H9 (cell line): Measurements from ENCODE around the gene TMEM161A. TPM values are rescaled to one million over a fixed set of nuclear protein-coding genes. Genes with fewer than 3 reads are reported as not detected.

Source experiments
- DNase-seq: peaks from one replicate; pipeline ENCODE4 v3.0.0-alpha.2; 2017
- H2AFZ ChIP-seq: one replicate; pipeline ENCODE4 v1.6.1; 2013; ENCODE audit warnings: mild to moderate bottlenecking, low read length, control low read depth, moderate library complexity
- H2AK5ac ChIP-seq: 2 replicates; pipeline ENCODE4 v1.6.1; 2013; ENCODE audit warnings: low read length, control low read depth, mixed read lengths; ENCODE audit not compliant: insufficient read length
- H2BK120ac ChIP-seq: one replicate; pipeline ENCODE4 v1.6.1; 2013; ENCODE audit warnings: low read depth, mild to moderate bottlenecking, low read length, control low read depth, inconsistent platforms; ENCODE audit not compliant: poor library complexity, severe bottlenecking
- H2BK12ac ChIP-seq: 2 replicates; pipeline ENCODE4 v1.6.1; 2013; ENCODE audit warnings: low read length, control low read depth, mixed read lengths, low read depth; ENCODE audit not compliant: insufficient read length
- H2BK15ac ChIP-seq: 2 replicates; pipeline ENCODE4 v1.6.1; 2013; ENCODE audit warnings: low read depth, low read length, control low read depth
- H2BK20ac ChIP-seq: one replicate; pipeline ENCODE4 v1.6.1; 2013; ENCODE audit warnings: low read depth, mild to moderate bottlenecking, low read length, control low read depth, inconsistent platforms; ENCODE audit not compliant: poor library complexity, severe bottlenecking
- H2BK5ac ChIP-seq: 2 replicates; pipeline ENCODE4 v1.6.1; 2013; ENCODE audit warnings: low read length, control low read depth, mixed read lengths; ENCODE audit not compliant: insufficient read length
- H3K14ac ChIP-seq: 2 replicates; pipeline ENCODE4 v1.6.1; 2013; ENCODE audit warnings: low read length, control low read depth; ENCODE audit not compliant: insufficient read depth
- H3K18ac ChIP-seq: 2 replicates; pipeline ENCODE4 v1.6.1; 2013; ENCODE audit warnings: low read depth, mild to moderate bottlenecking, mixed read lengths, low read length, control low read depth; ENCODE audit not compliant: insufficient read length
- H3K23ac ChIP-seq: 2 replicates; pipeline ENCODE4 v1.6.1; 2013; ENCODE audit warnings: low read length, control low read depth, mixed read lengths, low read depth; ENCODE audit not compliant: insufficient read length
- H3K23me2 ChIP-seq: 2 replicates; pipeline ENCODE4 v1.6.1; 2013; ENCODE audit warnings: low read depth, mild to moderate bottlenecking, mixed read lengths, low read length, control low read depth; ENCODE audit not compliant: insufficient read length, poor library complexity, severe bottlenecking
- H3K27ac ChIP-seq: 2 replicates; pipeline ENCODE4 v1.5.1; 2013; ENCODE audit warnings: low read length, control low read depth, mixed read lengths, low read depth; ENCODE audit not compliant: insufficient read length
- H3K27me3 ChIP-seq: 2 replicates; pipeline ENCODE4 v1.6.1; 2013; ENCODE audit warnings: low read length, control low read depth, inconsistent platforms; ENCODE audit not compliant: insufficient read depth
- H3K4ac ChIP-seq: 2 replicates; pipeline ENCODE4 v1.6.1; 2013; ENCODE audit warnings: low read depth, mild to moderate bottlenecking, control low read depth, inconsistent platforms, low read length, moderate library complexity
- H3K4me1 ChIP-seq: 2 replicates; pipeline ENCODE4 v1.6.1; 2013; ENCODE audit warnings: low read length, control low read depth, inconsistent platforms; ENCODE audit not compliant: insufficient read depth
- H3K4me2 ChIP-seq: 2 replicates; pipeline ENCODE4 v1.6.1; 2013; ENCODE audit warnings: low read length, control low read depth, mixed read lengths; ENCODE audit not compliant: insufficient read length, insufficient read depth
- H3K56ac ChIP-seq: 2 replicates; pipeline ENCODE4 v1.6.1; 2013; ENCODE audit warnings: low read depth, mild to moderate bottlenecking, mixed read lengths, low read length, control low read depth; ENCODE audit not compliant: insufficient read length
- H3K79me1 ChIP-seq: 2 replicates; pipeline ENCODE4 v1.6.1; 2013; ENCODE audit warnings: low read depth, mild to moderate bottlenecking, moderate library complexity, low read length, control low read depth, inconsistent platforms; ENCODE audit not compliant: insufficient read depth, poor library complexity, severe bottlenecking
- H3K79me2 ChIP-seq: 2 replicates; pipeline ENCODE4 v1.6.1; 2013; ENCODE audit warnings: low read length, control low read depth, inconsistent platforms; ENCODE audit not compliant: insufficient read depth
- H3K9ac ChIP-seq: 2 replicates; pipeline ENCODE4 v1.6.1; 2013; ENCODE audit warnings: low read length, control low read depth, mixed read lengths; ENCODE audit not compliant: insufficient read length; ENCODE audit errors: extremely low read depth
- H3K9me3 ChIP-seq: one replicate; pipeline ENCODE4 v1.6.1; 2013; ENCODE audit warnings: low read depth, low read length, inconsistent platforms; ENCODE audit not compliant: control insufficient read depth
- H3T11ph ChIP-seq: one replicate; pipeline ENCODE4 v1.6.1; 2013; ENCODE audit warnings: mild to moderate bottlenecking, low read length, control low read depth, inconsistent platforms
- H4K20me1 ChIP-seq: one replicate; pipeline ENCODE4 v1.6.1; 2013; ENCODE audit not compliant: control insufficient read depth, insufficient read length, insufficient read depth
- H4K5ac ChIP-seq: 2 replicates; pipeline ENCODE4 v1.6.1; 2013; ENCODE audit warnings: low read depth, mild to moderate bottlenecking, mixed read lengths, low read length, control low read depth; ENCODE audit not compliant: insufficient read length
- H4K8ac ChIP-seq: replicated peaks from 2 replicates; pipeline ENCODE4 v1.6.1; 2013; ENCODE audit warnings: low read length, control low read depth, mixed read lengths, low read depth; ENCODE audit not compliant: insufficient read length
- H4K91ac ChIP-seq: 2 replicates; pipeline ENCODE4 v1.6.1; 2013; ENCODE audit warnings: low read depth, mild to moderate bottlenecking, moderate library complexity, mixed read lengths, low read length, control low read depth; ENCODE audit not compliant: insufficient read length
- H3K27ac Mint-ChIP-seq, 3 experiments: 2 replicates in 2 of 3; 3 replicates in 1 of 3; pipeline ENCODE4 v1.8.0; 2020 to 2021; ENCODE audit warnings: mixed read lengths in 3 of 3, mild to moderate bottlenecking in 1 of 3, moderate library complexity in 1 of 3
- H3K27me3 Mint-ChIP-seq: 2 replicates; pipeline ENCODE4 v1.8.0; 2021; ENCODE audit warnings: low read depth, mild to moderate bottlenecking, moderate library complexity, mixed read lengths
- H3K36me3 Mint-ChIP-seq, 3 experiments: 2 replicates in 2 of 3; 3 replicates in 1 of 3; pipeline ENCODE4 v1.8.0; 2020 to 2021; ENCODE audit warnings: low read depth in 3 of 3, mixed read lengths in 3 of 3; ENCODE audit not compliant: insufficient read depth in 1 of 3
- H3K4me1 Mint-ChIP-seq, 2 experiments: 2 replicates each; pipeline ENCODE4 v1.8.0; 2020; ENCODE audit warnings: mixed read lengths in 2 of 2
- H3K4me3 Mint-ChIP-seq, 2 experiments: 2 replicates in 1 of 2; 3 replicates in 1 of 2; pipeline ENCODE4 v1.8.0; 2020 to 2021; ENCODE audit warnings: mild to moderate bottlenecking in 2 of 2, mixed read lengths in 2 of 2, moderate library complexity in 1 of 2
- H3K9me3 Mint-ChIP-seq, 2 experiments: 2 replicates in 1 of 2; 3 replicates in 1 of 2; pipeline ENCODE4 v1.8.0; 2020; ENCODE audit warnings: mild to moderate bottlenecking in 2 of 2, mixed read lengths in 2 of 2, moderate library complexity in 1 of 2
- CTCF ChIP-seq: fragments of 200-600 bp; sonication (generic); conservative IDR thresholded peaks from 3 replicates; pipeline ENCODE4 v1.8.0; 2021; ENCODE audit warnings: antibody characterized with exemption, mild to moderate bottlenecking
- WGBS: extraction: QIAGEN DNeasy Blood & Tissue Kit; methylation state at CpG from one replicate; pipeline ENCODE4 v1.1.7; 2013; ENCODE audit warnings: missing lambda C conversion rate, low lambda C conversion rate, mixed read lengths; ENCODE audit not compliant: insufficient read length; ENCODE audit errors: extremely low coverage; 5-methylcytosine and 5-hydroxymethylcytosine counted together
- total RNA-seq: library from RNA; stranded (reverse); gene quantifications from 2 replicates; pipeline ENCODE4 v1.2.1, GENCODE V29; 2021

Gene TMEM161A
- total RNA-seq, 1 experiment from 2014 or later = 40.9 TPM

- Histone ChIP-seq H2AK5ac (no peak overlapping the region), H3K79me2 (no peaks in the 10 kb centered on the region), H3K79me1 (no peaks in the 10 kb centered on the region), H2BK120ac (no peak overlapping the region), H4K91ac (no peak overlapping the region), H3T11ph (no peak overlapping the region), H3K18ac (no peak overlapping the region), H3K4me1 (no peaks in the 10 kb centered on the region), H3K56ac (no peak overlapping the region), H3K23ac (no peak overlapping the region), H3K27me3 (no peaks in the 10 kb centered on the region; the same call in 1 of the 2 replicates), H4K8ac (no peak overlapping the region), H3K23me2 (no peaks in the 10 kb centered on the region), H3K4me2 (no peak overlapping the region), H3K27ac (no peak overlapping the region), H2BK5ac (no peak overlapping the region), H3K4ac (no peak overlapping the region), H3K14ac (no peak overlapping the region), H3K9ac (no peak overlapping the region), H2AFZ (no peak overlapping the region), H3K9me3 (no peaks in the 10 kb centered on the region), H4K20me1 (no peaks in the 10 kb centered on the region), H2BK15ac (no peak overlapping the region), H4K5ac (no peak overlapping the region), H2BK20ac (no peak overlapping the region), H2BK12ac (no peak overlapping the region)
- H3K4me3 Mint-ChIP-seq = no peak overlapping the region
- DNase-seq = no peak
- TF ChIP-seq CTCF = no peak
- no CpG with 5 or more reads among the region's 1 CpG for WGBS
- peaks cover 83% of the 10 kb centered on the region for H3K27me3 Mint-ChIP-seq
- H3K36me3 Mint-ChIP-seq = no peaks in the 10 kb centered on the region; a peak in 1 of 7 replicates
- H3K4me1 Mint-ChIP-seq = peaks cover 3% of the 10 kb centered on the region in 2 experiments; a peak in 2 of 4 replicates
- H3K27ac Mint-ChIP-seq = no peak overlapping the region
- H3K9me3 Mint-ChIP-seq = no peaks in the 10 kb centered on the region
These were observed 61.8 kb downstream of the TMEM161A start for GRCh38 chr19:19076476-19076875.
